Natural killer cell (primary cell): Measurements from ENCODE around the gene OR8D1. TPM values are rescaled to one million over a fixed set of nuclear protein-coding genes. Genes with fewer than 3 reads are reported as not detected.

ENCODE experiments used
- ATAC-seq, 3 donors: fragments of 150-1000 bp in 2 of 3; fragments of 200-7000 bp in 1 of 3; cut with Tn5 transposase; 1 replicate in 1 of 3; 2 replicates in 2 of 3; pipeline ENCODE4 v1.10.0; 2021; ENCODE audit warnings: mild to moderate bottlenecking in 2 of 3, moderate library complexity in 2 of 3
- DNase-seq, 2 donors: peaks; one replicate each; pipeline versions ENCODE4 v3.0.0 to v3.0.0-alpha.2; 2013 to 2021; ENCODE audit warnings: mixed read lengths in 1 of 2
- H3K27ac ChIP-seq: one replicate; pipeline ENCODE4 v1.5.1; 2013; ENCODE audit warnings: mild to moderate bottlenecking, low read length
- H3K27me3 ChIP-seq: one replicate; pipeline ENCODE4 v1.6.1; 2013; ENCODE audit warnings: low read length; ENCODE audit not compliant: control insufficient read depth, insufficient read depth
- H3K36me3 ChIP-seq: one replicate; pipeline ENCODE4 v1.6.1; 2013; ENCODE audit warnings: low read length; ENCODE audit not compliant: control insufficient read depth, insufficient read depth
- H3K4me1 ChIP-seq: one replicate; pipeline ENCODE4 v1.6.1; 2013; ENCODE audit warnings: low read length; ENCODE audit not compliant: control insufficient read depth, insufficient read depth
- H3K4me3 ChIP-seq: one replicate; pipeline ENCODE4 v1.5.1; 2013; ENCODE audit warnings: low read length
- H3K9me3 ChIP-seq: one replicate; pipeline ENCODE4 v1.6.1; 2013; ENCODE audit warnings: low read length; ENCODE audit not compliant: control insufficient read depth, insufficient read depth
- H3K27ac Mint-ChIP-seq, 2 donors: one replicate each; pipeline ENCODE4 v1.8.0; 2022; ENCODE audit warnings: mild to moderate bottlenecking in 2 of 2, mixed read lengths in 2 of 2, moderate library complexity in 1 of 2
- H3K27me3 Mint-ChIP-seq, 2 donors: one replicate each; pipeline ENCODE4 v1.8.0; 2022; ENCODE audit warnings: low read depth in 2 of 2, mixed read lengths in 2 of 2
- H3K36me3 Mint-ChIP-seq: one replicate; pipeline ENCODE4 v1.8.0; 2022; ENCODE audit warnings: mixed read lengths
- H3K4me1 Mint-ChIP-seq, 2 donors: one replicate each; pipeline ENCODE4 v1.8.0; 2022; ENCODE audit warnings: mixed read lengths in 2 of 2
- H3K4me3 Mint-ChIP-seq: one replicate; pipeline ENCODE4 v1.8.0; 2022; ENCODE audit warnings: mild to moderate bottlenecking, moderate library complexity, mixed read lengths
- H3K9me3 Mint-ChIP-seq, 2 donors: one replicate each; pipeline ENCODE4 v1.8.0; 2022; ENCODE audit warnings: mixed read lengths in 2 of 2
- WGBS: methylation state at CpG from one replicate; pipeline ENCODE4 v1.1.7; 2013; ENCODE audit warnings: missing lambda C conversion rate; ENCODE audit not compliant: insufficient coverage; 5-methylcytosine and 5-hydroxymethylcytosine counted together
- intact Hi-C: fragments of 100-400 bp; cut with micrococcal nuclease; formaldehyde crosslinking; loops from one replicate; pipeline ENCODE4 v1.14.2; 2022
- total RNA-seq, 4 donors: library from RNA; stranded (reverse); fragments of 120-200 nt in 1 of 4; gene quantifications; one replicate each; pipeline versions ENCODE4 v1.2.3 to v1.2.4, GENCODE V29; 2013 to 2022
- TF ChIP-seq, protein P1 (sequence below): fragments of 200-600 bp; IDR thresholded peaks from one replicate; pipeline ENCODE4 v1.8.0; 2022; ENCODE audit warnings: antibody characterized with exemption

OR8D1 gene
- total RNA-seq, 3 donors from 2014 or later (not counting 1 experiment from before 2014, with no cell fraction given), result not detected

DNA sequence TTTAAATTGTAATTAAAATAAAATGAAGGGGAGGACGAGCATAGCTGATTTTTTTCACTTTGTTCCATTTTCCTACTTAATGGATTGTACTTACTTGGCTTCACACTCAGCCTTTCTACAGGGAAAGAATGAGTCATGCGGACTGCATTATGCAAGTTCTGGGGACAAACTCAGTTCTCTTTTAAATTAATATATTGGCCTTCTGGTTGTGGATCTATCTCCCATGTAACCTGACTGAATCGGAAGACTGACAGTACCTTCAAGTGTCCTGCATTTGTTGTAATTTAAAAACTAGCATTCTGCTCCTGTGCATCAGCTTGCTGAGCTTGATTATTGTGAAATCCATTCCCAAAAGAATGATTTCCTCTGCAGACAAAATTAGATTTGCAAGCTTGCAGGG is 12.2 kb downstream of the OR8D1 start:
- no peaks in the 10 kb centered on the region for H3K4me1 ChIP-seq
- ATAC-seq (no peak), DNase-seq (no peak)
- intact Hi-C loops, result no loop called here
- peaks cover 3% of the 10 kb centered on the region for H3K9me3 ChIP-seq
- no peak overlapping the region for H3K27ac ChIP-seq
- Mint-ChIP-seq H3K27ac (no peak overlapping the region), H3K36me3 (no peaks in the 10 kb centered on the region), H3K9me3 (no peaks in the 10 kb centered on the region), H3K4me1 (no peaks in the 10 kb centered on the region), H3K4me3 (no peak overlapping the region), H3K27me3 (no peaks in the 10 kb centered on the region)
- H3K4me3 ChIP-seq, result no peak overlapping the region
- no peaks in the 10 kb centered on the region for H3K36me3 ChIP-seq
- 96% methylated on average over 3 of the region's 3 CpGs for WGBS
- no peaks in the 10 kb centered on the region for H3K27me3 ChIP-seq
- TF ChIP-seq, protein P1, sequence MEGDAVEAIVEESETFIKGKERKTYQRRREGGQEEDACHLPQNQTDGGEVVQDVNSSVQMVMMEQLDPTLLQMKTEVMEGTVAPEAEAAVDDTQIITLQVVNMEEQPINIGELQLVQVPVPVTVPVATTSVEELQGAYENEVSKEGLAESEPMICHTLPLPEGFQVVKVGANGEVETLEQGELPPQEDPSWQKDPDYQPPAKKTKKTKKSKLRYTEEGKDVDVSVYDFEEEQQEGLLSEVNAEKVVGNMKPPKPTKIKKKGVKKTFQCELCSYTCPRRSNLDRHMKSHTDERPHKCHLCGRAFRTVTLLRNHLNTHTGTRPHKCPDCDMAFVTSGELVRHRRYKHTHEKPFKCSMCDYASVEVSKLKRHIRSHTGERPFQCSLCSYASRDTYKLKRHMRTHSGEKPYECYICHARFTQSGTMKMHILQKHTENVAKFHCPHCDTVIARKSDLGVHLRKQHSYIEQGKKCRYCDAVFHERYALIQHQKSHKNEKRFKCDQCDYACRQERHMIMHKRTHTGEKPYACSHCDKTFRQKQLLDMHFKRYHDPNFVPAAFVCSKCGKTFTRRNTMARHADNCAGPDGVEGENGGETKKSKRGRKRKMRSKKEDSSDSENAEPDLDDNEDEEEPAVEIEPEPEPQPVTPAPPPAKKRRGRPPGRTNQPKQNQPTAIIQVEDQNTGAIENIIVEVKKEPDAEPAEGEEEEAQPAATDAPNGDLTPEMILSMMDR, result no peak

DNA sequence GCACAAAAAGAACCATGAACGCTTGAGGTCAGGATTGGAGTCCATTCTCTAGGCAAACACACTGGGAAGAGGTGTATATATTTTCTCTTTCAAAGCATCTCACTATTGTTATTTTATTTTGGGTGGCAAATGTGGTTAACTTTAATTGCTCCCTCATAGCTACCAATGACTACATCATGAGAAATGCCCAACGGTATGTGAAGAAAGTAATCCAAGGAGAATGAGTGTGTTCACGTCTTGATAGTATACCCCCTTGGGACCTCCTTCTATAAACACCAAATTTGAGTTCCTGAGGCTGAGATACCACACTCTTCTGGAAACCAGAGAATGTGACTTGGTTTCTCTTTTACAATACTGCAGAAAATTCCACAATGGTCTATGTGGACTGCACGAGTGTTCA is 15.8 kb downstream of the OR8D1 start:
- no peak overlapping the region for H3K27ac Mint-ChIP-seq
- H3K4me3 Mint-ChIP-seq, result no peak overlapping the region
- no peak for DNase-seq
- no peaks in the 10 kb centered on the region for H3K27me3 Mint-ChIP-seq
- intact Hi-C loops, result no loop called here
- Histone ChIP-seq H3K27ac (no peak overlapping the region), H3K9me3 (peaks cover 3% of the 10 kb centered on the region), H3K4me3 (no peak overlapping the region), H3K4me1 (no peaks in the 10 kb centered on the region), H3K36me3 (no peaks in the 10 kb centered on the region), H3K27me3 (no peaks in the 10 kb centered on the region)
- no peaks in the 10 kb centered on the region for H3K4me1 Mint-ChIP-seq
- TF ChIP-seq, protein P1, result no peak
- no peaks in the 10 kb centered on the region for H3K9me3 Mint-ChIP-seq
- ATAC-seq, result no peak
- H3K36me3 Mint-ChIP-seq, result no peaks in the 10 kb centered on the region
- 64% methylated on average over 2 of the region's 4 CpGs for WGBS

DNA sequence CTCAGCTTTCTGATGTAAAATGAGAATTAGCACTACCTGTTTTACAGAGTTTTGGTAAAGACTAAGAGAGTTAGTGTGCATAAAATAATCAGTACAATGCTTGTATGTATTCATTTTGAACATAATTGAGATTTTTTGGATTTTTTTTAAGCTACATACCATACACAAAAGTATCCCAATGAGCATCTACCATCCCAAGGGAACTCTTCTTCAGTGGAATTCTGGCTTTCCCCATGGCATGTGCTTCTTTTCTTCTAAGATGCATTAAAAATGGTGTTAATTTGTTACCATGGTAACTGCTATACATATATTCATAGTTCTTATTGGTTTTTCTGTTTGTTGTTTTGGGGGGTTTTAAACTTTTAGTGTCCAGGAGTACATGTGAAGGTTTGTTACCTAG is 17.7 kb downstream of the OR8D1 start:
- H3K4me3 ChIP-seq, result no peak overlapping the region
- no peaks in the 10 kb centered on the region for H3K36me3 Mint-ChIP-seq
- H3K4me3 Mint-ChIP-seq, result no peak overlapping the region
- DNase-seq (no peak), ATAC-seq (no peak)
- intact Hi-C loops, result no loop called here
- TF ChIP-seq, protein P1, result no peak
- H3K27me3 Mint-ChIP-seq, result no peaks in the 10 kb centered on the region
- H3K4me1 Mint-ChIP-seq, result no peaks in the 10 kb centered on the region
- H3K36me3 ChIP-seq, result no peaks in the 10 kb centered on the region
- no peaks in the 10 kb centered on the region for H3K27me3 ChIP-seq
- no peaks in the 10 kb centered on the region for H3K4me1 ChIP-seq
- H3K9me3 Mint-ChIP-seq, result peaks cover 2% of the 10 kb centered on the region in 2 donors
- no peak overlapping the region for H3K27ac Mint-ChIP-seq
- peaks cover 3% of the 10 kb centered on the region for H3K9me3 ChIP-seq
- no peak overlapping the region for H3K27ac ChIP-seq

DNA sequence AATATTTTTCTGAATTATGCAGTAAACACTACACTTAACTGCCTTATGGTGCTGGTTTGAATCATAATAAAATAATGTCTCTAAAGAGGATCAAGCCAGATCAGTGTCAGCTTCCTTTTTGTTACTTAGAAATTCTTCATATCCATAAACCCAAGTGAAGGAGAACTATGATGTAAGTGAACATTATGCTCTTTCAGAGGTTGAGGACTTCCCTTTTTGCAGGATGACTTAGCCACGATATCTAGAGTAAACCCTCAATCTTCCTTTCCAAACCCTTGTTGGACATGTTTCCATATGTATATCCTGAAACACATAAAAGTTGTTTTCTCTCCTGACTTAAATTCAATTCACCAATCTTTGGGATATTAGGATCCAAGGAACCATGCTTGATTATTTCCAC is 19.1 kb downstream of the OR8D1 start:
- peaks cover 2 to 3% of the 10 kb centered on the region in 2 donors for H3K9me3 Mint-ChIP-seq
- WGBS, result 30% methylated on average over 1 of the region's 1 CpG
- Histone ChIP-seq H3K27ac (no peak overlapping the region), H3K4me1 (no peaks in the 10 kb centered on the region), H3K4me3 (no peak overlapping the region), H3K27me3 (no peaks in the 10 kb centered on the region), H3K36me3 (no peaks in the 10 kb centered on the region), H3K9me3 (no peaks in the 10 kb centered on the region)
- intact Hi-C loops, result no loop called here
- H3K27ac Mint-ChIP-seq, result no peak overlapping the region
- H3K4me3 Mint-ChIP-seq, result no peak overlapping the region
- ATAC-seq (no peak), DNase-seq (no peak)
- TF ChIP-seq, protein P1, result no peak
- no peaks in the 10 kb centered on the region for H3K27me3 Mint-ChIP-seq
- no peaks in the 10 kb centered on the region for H3K36me3 Mint-ChIP-seq
- no peaks in the 10 kb centered on the region for H3K4me1 Mint-ChIP-seq
